T-helper 9 cell (primary cell): ENCODE results near the gene VMAC.

ENCODE experiments used
- DNase-seq: peaks from one replicate; pipeline ENCODE4 v3.0.0-alpha.2; 2020

Gene VMAC

DNA sequence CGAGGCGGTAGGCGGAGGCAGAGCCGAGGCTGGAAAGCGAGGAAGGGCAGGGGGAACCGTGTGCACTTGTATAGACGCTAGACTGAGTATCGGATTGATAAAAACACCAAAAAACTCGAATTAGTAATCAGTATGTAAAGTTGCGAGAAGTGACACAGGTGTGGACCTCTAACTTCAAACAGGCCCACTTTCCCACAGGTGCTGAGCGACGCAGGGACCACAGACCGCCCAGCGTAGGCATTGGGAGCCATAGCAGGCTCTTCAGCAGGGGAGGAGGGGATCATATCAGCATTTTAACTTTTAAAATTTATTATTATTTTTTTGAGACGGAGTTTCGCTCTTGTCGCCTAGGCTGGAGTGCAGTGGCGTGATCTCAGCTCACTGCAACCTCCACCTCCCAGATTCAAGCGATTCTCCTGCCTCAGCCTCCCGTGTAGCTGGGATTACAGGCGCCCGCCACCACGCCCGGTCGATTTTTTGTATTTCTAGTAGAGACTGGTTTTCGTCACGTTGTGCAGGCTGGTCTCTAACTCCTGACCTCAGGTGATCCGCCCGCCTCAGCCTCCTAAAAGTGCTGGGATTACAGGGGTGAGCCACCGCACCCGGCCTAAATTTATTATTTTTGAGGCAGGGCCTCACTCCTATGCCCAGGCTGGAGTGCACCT lies 574 bp downstream of the VMAC start:
- DNase-seq: no peak

GRCh38 chr19:5907241-5907640 lies 2.6 kb downstream of the VMAC start:
- no peak for DNase-seq

GRCh38 chr19:5908773-5909442 lies 4.2 kb downstream of the VMAC start:
- no peak for DNase-seq

- DNase-seq: no peak
These were observed 5.9 kb downstream of the VMAC start for GRCh38 chr19:5910638-5910907.

DNA sequence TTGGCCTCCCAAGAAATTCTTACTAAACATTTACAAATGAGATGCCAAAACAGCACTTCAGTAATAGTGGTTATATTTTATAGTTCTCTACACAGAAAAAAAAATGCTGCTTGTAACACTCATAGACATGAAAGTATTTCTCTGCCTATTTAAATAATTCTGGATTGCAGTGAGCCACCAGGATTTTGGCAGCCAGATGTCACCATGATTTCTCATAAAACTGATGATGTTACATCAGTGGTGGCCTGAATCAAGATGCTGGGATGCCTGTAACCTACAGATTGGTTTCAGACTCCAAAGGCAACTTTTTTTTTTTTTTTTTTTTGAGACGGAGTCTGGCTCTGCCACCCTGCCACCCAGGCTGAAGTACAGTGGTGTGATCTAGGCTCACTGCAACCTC lies 6.7 kb downstream of the VMAC start:
- DNase-seq: no peak

DNA sequence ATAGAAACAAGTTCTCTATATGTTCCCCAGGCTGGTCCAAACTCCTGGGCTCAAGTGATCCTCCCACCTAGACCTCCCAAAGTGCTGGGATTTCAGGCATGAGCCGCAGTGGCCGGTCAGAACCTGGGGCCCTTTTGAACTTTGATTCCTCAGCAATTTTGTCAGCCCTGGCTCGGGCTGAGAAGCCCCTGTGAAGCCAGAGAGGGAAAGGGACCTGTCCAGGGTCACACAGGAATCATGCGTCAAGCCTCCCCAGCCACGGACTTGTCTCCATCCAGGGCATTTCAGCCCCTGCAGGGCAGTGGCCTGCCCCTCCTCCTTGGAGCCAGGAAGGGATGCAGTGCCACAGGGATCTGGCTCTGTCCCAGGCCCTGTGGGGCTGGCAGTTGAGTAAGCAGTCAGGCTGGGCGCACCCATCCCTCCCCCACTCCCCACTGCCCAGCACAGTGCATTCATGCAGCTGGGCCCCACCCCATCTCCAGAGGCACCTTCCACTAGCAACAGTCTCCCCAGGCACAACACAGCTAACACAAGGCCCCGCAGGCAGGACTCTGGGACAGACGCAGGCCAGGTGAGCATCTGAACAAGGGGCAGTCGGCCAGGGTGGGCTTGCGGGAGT lies 9.2 kb downstream of the VMAC start, which contains the start of gene CAPS:
Gene CAPS, plus strand, starts transcription at position 516 of the 619 bp plus-strand sequence. CDS start 153 bp downstream, outside the sequence.
- DNase-seq: no peak

DNA sequence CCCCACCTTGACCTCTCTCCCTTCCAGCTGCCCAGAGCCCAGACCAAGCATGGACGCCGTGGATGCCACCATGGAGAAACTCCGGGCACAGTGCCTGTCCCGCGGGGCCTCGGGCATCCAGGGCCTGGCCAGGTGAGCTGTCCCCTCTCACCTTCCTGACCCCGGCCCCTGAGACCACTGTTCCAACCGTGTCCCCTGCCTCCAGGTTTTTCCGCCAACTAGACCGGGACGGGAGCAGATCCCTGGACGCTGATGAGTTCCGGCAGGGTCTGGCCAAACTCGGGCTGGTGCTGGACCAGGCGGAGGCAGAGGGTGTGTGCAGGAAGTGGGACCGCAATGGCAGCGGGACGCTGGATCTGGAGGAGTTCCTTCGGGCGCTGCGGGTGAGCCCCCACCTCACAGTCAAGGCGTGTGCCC lies 9.7 kb downstream of the VMAC start:
- no peak for DNase-seq

- no peak for DNase-seq
These were observed 10.5 kb downstream of the VMAC start for GRCh38 chr19:5914946-5915781.

GRCh38 chr19:5915782-5916165 lies 11.1 kb downstream of the VMAC start:
- no peak for DNase-seq

GRCh38 chr19:5916181-5916708 lies 11.6 kb downstream of the VMAC start:
- no peak for DNase-seq

GRCh38 chr19:5917431-5918107 lies 12.9 kb downstream of the VMAC start:
- DNase-seq: no peak

- no peak for DNase-seq
These were observed 13.9 kb downstream of the VMAC start for GRCh38 chr19:5918463-5919079.

- DNase-seq: no peak
These were observed 17.0 kb downstream of the VMAC start for GRCh38 chr19:5921516-5922160.

- DNase-seq: no peak
These were observed 17.5 kb downstream of the VMAC start for GRCh38 chr19:5922161-5922545.

DNA sequence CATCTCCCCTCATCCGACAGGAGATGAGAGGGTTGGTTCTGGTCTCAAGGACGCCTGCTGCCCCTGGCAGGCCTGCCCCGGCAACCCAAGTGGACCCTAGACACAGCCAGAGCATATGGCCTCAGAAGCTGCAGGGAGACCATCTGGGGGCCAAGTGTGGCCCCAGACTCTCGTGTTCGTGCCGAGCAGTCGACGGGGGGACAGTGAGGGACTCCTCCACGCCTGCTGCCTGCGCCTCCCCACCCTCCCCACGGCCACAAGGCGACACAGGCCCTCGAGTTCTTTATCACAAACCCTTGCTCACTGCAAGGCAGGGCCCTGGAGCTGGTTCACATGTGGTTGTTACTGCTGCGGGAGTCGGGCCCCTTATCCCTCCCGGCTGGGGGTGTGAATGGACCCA lies 18.7 kb downstream of the VMAC start:
- no peak for DNase-seq

- no peak for DNase-seq
These were observed 21.3 kb downstream of the VMAC start for GRCh38 chr19:5925830-5926427.

- no peak for DNase-seq
These were observed 22.2 kb downstream of the VMAC start for GRCh38 chr19:5926641-5927440.

DNA sequence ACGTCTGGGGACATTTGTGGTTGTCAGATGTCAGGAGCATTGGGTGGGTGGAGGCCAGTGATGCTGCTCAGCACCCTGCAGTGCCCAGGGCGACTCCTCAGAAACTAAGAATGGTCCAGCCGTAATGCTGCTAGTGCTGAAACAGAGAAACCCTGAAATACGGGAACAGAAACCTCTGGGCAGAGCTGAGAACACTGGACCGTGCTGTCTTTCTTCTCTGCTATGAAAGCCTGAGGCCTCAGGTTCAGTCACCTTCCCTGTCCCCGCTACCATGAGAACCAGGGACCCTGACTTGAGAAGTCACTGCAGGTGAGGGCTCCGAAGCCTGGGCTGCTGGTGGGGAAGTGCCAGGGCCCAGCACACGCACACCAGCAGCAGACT lies 22.8 kb downstream of the VMAC start:
- DNase-seq: no peak

GRCh38 chr19:5929179-5929578 lies 24.5 kb downstream of the VMAC start:
- no peak for DNase-seq

DNA sequence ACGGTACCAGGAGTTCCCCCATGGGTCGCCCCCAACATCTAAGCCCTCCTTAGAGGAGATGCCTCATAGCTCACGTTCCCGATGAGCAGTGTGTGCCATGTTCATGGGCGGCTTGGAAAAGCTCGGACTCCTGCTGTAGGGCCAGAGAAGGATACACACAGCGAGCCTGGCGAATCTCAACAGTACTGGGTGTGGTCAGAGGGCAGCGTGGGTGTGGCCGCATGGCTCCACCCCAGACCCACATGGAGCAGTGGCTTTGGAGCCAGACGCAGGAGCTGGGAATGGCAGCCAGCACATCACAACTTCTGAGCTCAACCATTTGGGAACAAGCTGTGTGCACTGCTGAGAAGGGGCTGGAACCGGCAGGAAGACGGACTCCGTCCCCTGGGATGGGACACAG lies 25.0 kb downstream of the VMAC start:
- no peak for DNase-seq
